Astrocyte (in vitro differentiated cells and primary cell): ENCODE data around the gene SEMA4D. TPM values are rescaled to one million over a fixed set of nuclear protein-coding genes. Genes with fewer than 3 reads are reported as not detected.

Experiments used
- DNase-seq: peaks from one replicate; pipeline ENCODE4 v3.0.0-alpha.2; 2010; ENCODE audit warnings: low read depth
- FAIRE-seq: peaks from 2 replicates; lab custom pipeline; 2011; peaks lifted over from hg19 to GRCh38; lab: Jason Lieb, UNC
- H2AFZ ChIP-seq: 2 replicates; pipeline ENCODE4 v1.6.0; 2012; ENCODE audit warnings: low read depth, low read length, inconsistent platforms
- H3K27ac ChIP-seq: 2 replicates; pipeline ENCODE4 v1.5.1; 2011; ENCODE audit warnings: low read depth, low read length, inconsistent platforms
- H3K27me3 ChIP-seq: 2 replicates; pipeline ENCODE4 v1.6.0; 2011; ENCODE audit warnings: low read length, inconsistent platforms; ENCODE audit not compliant: insufficient read depth
- H3K36me3 ChIP-seq: 2 replicates; pipeline ENCODE4 v1.5.1; 2011; ENCODE audit warnings: low read length, inconsistent platforms; ENCODE audit not compliant: insufficient read depth
- H3K4me1 ChIP-seq: 2 replicates; pipeline ENCODE4 v1.5.1; 2011; ENCODE audit warnings: low read length, inconsistent platforms; ENCODE audit not compliant: insufficient read depth
- H3K4me2 ChIP-seq: 2 replicates; pipeline ENCODE4 v1.6.0; 2012; ENCODE audit warnings: low read length, inconsistent platforms
- H3K4me3 ChIP-seq: 2 replicates; pipeline ENCODE4 v1.5.1; 2011; ENCODE audit warnings: low read depth, mild to moderate bottlenecking, low read length, inconsistent platforms; ENCODE audit not compliant: insufficient read depth
- H3K79me2 ChIP-seq: 2 replicates; pipeline ENCODE4 v1.6.0; 2012; ENCODE audit warnings: mild to moderate bottlenecking, low read length, inconsistent platforms; ENCODE audit not compliant: insufficient read depth
- H3K9ac ChIP-seq: 2 replicates; pipeline ENCODE4 v1.6.0; 2012; ENCODE audit warnings: mild to moderate bottlenecking, low read length, inconsistent platforms
- H3K9me3 ChIP-seq: 2 replicates; pipeline ENCODE4 v1.5.1; 2012; ENCODE audit warnings: low read depth, mild to moderate bottlenecking, low read length, inconsistent platforms; ENCODE audit not compliant: insufficient read depth
- H4K20me1 ChIP-seq: 2 replicates; pipeline ENCODE4 v1.6.0; 2012; ENCODE audit warnings: low read length, inconsistent platforms; ENCODE audit not compliant: insufficient read depth
- H3K27ac Mint-ChIP-seq: one replicate; pipeline ENCODE4 v1.8.0; 2021; ENCODE audit warnings: mild to moderate bottlenecking, mixed read lengths; ENCODE audit not compliant: unreplicated experiment
- H3K27me3 Mint-ChIP-seq: one replicate; pipeline ENCODE4 v1.8.0; 2021; ENCODE audit warnings: low read depth, mixed read lengths; ENCODE audit not compliant: unreplicated experiment
- H3K36me3 Mint-ChIP-seq: one replicate; pipeline ENCODE4 v1.8.0; 2021; ENCODE audit warnings: low read depth, mixed read lengths; ENCODE audit not compliant: unreplicated experiment
- H3K4me1 Mint-ChIP-seq: one replicate; pipeline ENCODE4 v1.8.0; 2021; ENCODE audit warnings: low read depth, mixed read lengths; ENCODE audit not compliant: unreplicated experiment
- H3K4me3 Mint-ChIP-seq: one replicate; pipeline ENCODE4 v1.8.0; 2021; ENCODE audit warnings: mild to moderate bottlenecking, moderate library complexity, mixed read lengths; ENCODE audit not compliant: unreplicated experiment
- H3K9me3 Mint-ChIP-seq: one replicate; pipeline ENCODE4 v1.8.0; 2021; ENCODE audit warnings: mild to moderate bottlenecking, mixed read lengths; ENCODE audit not compliant: unreplicated experiment
- CTCF ChIP-seq: IDR thresholded peaks from 2 replicates; pipeline ENCODE4 v1.5.1; 2011; ENCODE audit warnings: low read depth, mild to moderate bottlenecking, inconsistent platforms, low read length, moderate library complexity; ENCODE audit not compliant: insufficient read depth
- EZH2 ChIP-seq: IDR thresholded peaks from 2 replicates; pipeline ENCODE4 v1.6.1; 2012; ENCODE audit warnings: mild to moderate bottlenecking, low read length, inconsistent platforms; ENCODE audit not compliant: insufficient read depth
- total RNA-seq: library from RNA; stranded (reverse); gene quantifications from 2 replicates; pipeline ENCODE4 v1.2.1, GENCODE V29; 2021

SEMA4D gene
- total RNA-seq, 1 donor from 2014 or later = 6.2 TPM

- Mint-ChIP-seq H3K9me3 (peaks cover 1% of the 10 kb centered on the region), H3K27me3 (no peaks in the 10 kb centered on the region), H3K4me1 (peaks cover 37% of the 10 kb centered on the region), H3K27ac (no peak overlapping the region), H3K4me3 (peak overlapping the region; percentile 20), H3K36me3 (no peaks in the 10 kb centered on the region)
- Histone ChIP-seq H3K9me3 (no peaks in the 10 kb centered on the region), H3K36me3 (no peaks in the 10 kb centered on the region), H3K27me3 (no peaks in the 10 kb centered on the region), H3K79me2 (no peaks in the 10 kb centered on the region), H3K4me1 (peaks cover 20% of the 10 kb centered on the region), H3K4me2 (no peak overlapping the region), H4K20me1 (no peaks in the 10 kb centered on the region), H3K9ac (no peak overlapping the region), H3K27ac (no peak overlapping the region), H2AFZ (no peak overlapping the region), H3K4me3 (no peak overlapping the region)
- FAIRE-seq = no peak
- no peak for DNase-seq
- TF ChIP-seq EZH2 (no peak), CTCF (peak; percentile 14)
These were observed 68.7 kb downstream of the SEMA4D start for GRCh38 chr9:89428901-89429890.

- Histone ChIP-seq H2AFZ (no peak overlapping the region), H4K20me1 (no peaks in the 10 kb centered on the region), H3K4me2 (no peak overlapping the region), H3K27ac (no peak overlapping the region), H3K9me3 (no peaks in the 10 kb centered on the region), H3K79me2 (no peaks in the 10 kb centered on the region), H3K27me3 (no peaks in the 10 kb centered on the region), H3K4me1 (peaks cover 13% of the 10 kb centered on the region), H3K36me3 (no peaks in the 10 kb centered on the region), H3K9ac (no peak overlapping the region), H3K4me3 (no peak overlapping the region)
- peaks cover 1% of the 10 kb centered on the region for H3K9me3 Mint-ChIP-seq
- H3K4me1 Mint-ChIP-seq = peaks cover 37% of the 10 kb centered on the region
- TF ChIP-seq CTCF = no peak
- no peak for TF ChIP-seq EZH2
- no peak overlapping the region for H3K4me3 Mint-ChIP-seq
- H3K27me3 Mint-ChIP-seq = no peaks in the 10 kb centered on the region
- FAIRE-seq (no peak), DNase-seq (no peak)
- no peaks in the 10 kb centered on the region for H3K36me3 Mint-ChIP-seq
- H3K27ac Mint-ChIP-seq = no peak overlapping the region
These were observed 69.6 kb downstream of the SEMA4D start for GRCh38 chr9:89428222-89428761.
